Lower lobe of right lung (tissue), 2 donors: ENCODE results near the gene CCDC182. TPM values are rescaled to one million over a fixed set of nuclear protein-coding genes. Genes with fewer than 3 reads are reported as not detected.

ENCODE experiments used
- ATAC-seq, 2 donors: fragments of 200-7000 bp; cut with Tn5 transposase; one replicate each; pipeline ENCODE4 v1.9.1; 2020 to 2022; ENCODE audit warnings: mild to moderate bottlenecking in 2 of 2, moderate library complexity in 2 of 2
- DNase-seq: peaks from one replicate; pipeline ENCODE4 v3.0.0-alpha.2; 2020
- H3K27ac ChIP-seq: fragments of 200-600 bp; one replicate; pipeline ENCODE4 v1.8.0; 2022
- H3K27me3 ChIP-seq: fragments of 200-600 bp; one replicate; pipeline ENCODE4 v1.8.0; 2022; ENCODE audit warnings: low read depth
- H3K36me3 ChIP-seq: fragments of 200-600 bp; one replicate; pipeline ENCODE4 v1.8.0; 2022; ENCODE audit warnings: mild to moderate bottlenecking
- H3K4me1 ChIP-seq: fragments of 200-600 bp; one replicate; pipeline ENCODE4 v1.8.0; 2022
- H3K4me3 ChIP-seq: fragments of 200-600 bp; one replicate; pipeline ENCODE4 v1.8.0; 2022; ENCODE audit warnings: mild to moderate bottlenecking
- H3K9me3 ChIP-seq: fragments of 200-600 bp; one replicate; pipeline ENCODE4 v1.8.0; 2022
- CTCF ChIP-seq: fragments of 200-600 bp; IDR thresholded peaks from one replicate; pipeline ENCODE4 v1.8.0; 2022; ENCODE audit warnings: antibody characterized with exemption, mild to moderate bottlenecking
- intact Hi-C: fragments of 100-400 bp; cut with DNase I; formaldehyde crosslinking; loops from one replicate; pipeline ENCODE4 v1.11.0; 2022
- total RNA-seq: library from RNA; stranded (reverse); fragmentation: NEBNext Ultra II Directional; extraction: Animal tissue kit (Norgen Biotek cat#: 25700); gene quantifications from one replicate; pipeline ENCODE4 v1.2.1, GENCODE V29; 2021
- donor health status: DM: no; HTN: yes; CAD: no; lungs with severe emphysema.

Gene CCDC182
- total RNA-seq, 1 donor from 2014 or later, result not detected

DNA sequence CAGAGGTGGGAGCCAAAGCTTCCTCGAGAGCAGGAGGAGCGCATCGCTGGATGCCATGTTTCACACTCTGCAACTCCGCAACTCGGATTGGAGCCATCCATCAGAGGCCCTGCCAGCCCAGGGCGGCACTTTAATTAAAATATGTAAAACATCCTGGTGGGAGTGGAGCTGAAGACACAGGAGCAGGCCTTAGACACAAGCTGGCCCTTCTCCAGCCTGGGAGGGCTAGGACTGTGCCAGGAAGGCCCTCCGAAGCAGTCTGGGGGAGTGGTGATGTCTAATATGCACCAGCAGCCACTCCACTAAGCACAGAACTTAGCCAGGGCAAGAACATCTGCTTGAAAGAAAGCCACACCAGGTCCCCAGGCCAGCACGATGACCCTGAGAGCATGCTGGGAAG lies 5.8 kb upstream of the CCDC182 start:
- Histone ChIP-seq H3K27ac (peak overlapping the region; percentile 21), H3K9me3 (no peaks in the 10 kb centered on the region), H3K36me3 (no peaks in the 10 kb centered on the region), H3K4me3 (no peak overlapping the region), H3K27me3 (peaks cover 3% of the 10 kb centered on the region), H3K4me1 (peaks cover 19% of the 10 kb centered on the region)
- TF ChIP-seq CTCF, result no peak
- DNase-seq, result no peak
- intact Hi-C loops, result no loop called here
- ATAC-seq, result peak; percentile 9 to 18

- H3K36me3 ChIP-seq, result no peaks in the 10 kb centered on the region
- H3K4me3 ChIP-seq, result no peak overlapping the region
- no peak for TF ChIP-seq CTCF
- H3K9me3 ChIP-seq, result no peaks in the 10 kb centered on the region
- H3K27ac ChIP-seq, result peak overlapping the region; percentile 21
- intact Hi-C loops, result no loop called here
- peak in 1 of 2 donors; percentile 12 for ATAC-seq
- H3K4me1 ChIP-seq, result peaks cover 19% of the 10 kb centered on the region
- DNase-seq, result no peak
- peaks cover 3% of the 10 kb centered on the region for H3K27me3 ChIP-seq
Observed at GRCh38 chr17:57750109-57750871, 5.2 kb upstream of the CCDC182 start.

GRCh38 chr17:57749701-57750100 lies 4.6 kb upstream of the CCDC182 start:
- DNase-seq, result no peak
- no peak for ATAC-seq
- no peak overlapping the region for H3K4me3 ChIP-seq
- H3K36me3 ChIP-seq, result no peaks in the 10 kb centered on the region
- H3K9me3 ChIP-seq, result no peaks in the 10 kb centered on the region
- no peak overlapping the region for H3K27ac ChIP-seq
- peaks cover 19% of the 10 kb centered on the region for H3K4me1 ChIP-seq
- peaks cover 3% of the 10 kb centered on the region for H3K27me3 ChIP-seq
- TF ChIP-seq CTCF, result no peak
- intact Hi-C loops, result no loop called here

GRCh38 chr17:57747221-57748017 lies 2.3 kb upstream of the CCDC182 start:
- no peak for DNase-seq

GRCh38 chr17:57746221-57746620 lies 1.1 kb upstream of the CCDC182 start:
- H3K36me3 ChIP-seq, result no peaks in the 10 kb centered on the region
- intact Hi-C loops, result no loop called here

More at GRCh38 chr17:57747221-57748017, 2.3 kb upstream of the CCDC182 start:
- H3K27ac ChIP-seq, result no peak overlapping the region
- peak; percentile 71 for TF ChIP-seq CTCF
- no peaks in the 10 kb centered on the region for H3K36me3 ChIP-seq
- H3K4me3 ChIP-seq, result no peak overlapping the region
- peaks cover 19% of the 10 kb centered on the region for H3K4me1 ChIP-seq
- H3K9me3 ChIP-seq, result no peaks in the 10 kb centered on the region
- peaks cover 3% of the 10 kb centered on the region for H3K27me3 ChIP-seq
- intact Hi-C loops, result no loop called here
- ATAC-seq, result peak; percentile 37 to 72

More at GRCh38 chr17:57746221-57746620, 1.1 kb upstream of the CCDC182 start:
- Histone ChIP-seq H3K27ac (no peak overlapping the region), H3K4me1 (peaks cover 11% of the 10 kb centered on the region), H3K4me3 (no peak overlapping the region), H3K9me3 (no peaks in the 10 kb centered on the region), H3K27me3 (peaks cover 3% of the 10 kb centered on the region)
- ATAC-seq (no peak), DNase-seq (no peak)
- no peak for TF ChIP-seq CTCF
